Vagina (tissue), 2 donors: ENCODE data around the gene MBNL3.
A peak's percentile ranks its signal among the peaks of the same experiment; 100 is the strongest.

ENCODE experiments used
- CTCF ChIP-seq, 3 experiments: fragments of 450-650 bp in 2 of 3; fragments of 200-600 bp in 1 of 3; sonication (generic) in 1 of 3; IDR thresholded peaks; one replicate each; pipeline ENCODE4 v1.5.1; 2017 to 2019; ENCODE audit warnings: antibody characterized with exemption in 3 of 3, mild to moderate bottlenecking in 2 of 3, moderate library complexity in 2 of 3
- POLR2AphosphoS5 ChIP-seq, 2 donors: sonication (generic); formaldehyde crosslinking; IDR thresholded peaks; one replicate each; pipeline ENCODE4 v1.9.0; 2017; ENCODE audit warnings: antibody characterized with exemption in 2 of 2, mild to moderate bottlenecking in 2 of 2, low read depth in 1 of 2; ENCODE audit not compliant: insufficient read depth in 1 of 2

GRCh38 chrX:132480581-132481203, 8.1 kb downstream of the MBNL3 start:
- no peak for TF ChIP-seq CTCF (IDR thresholded peaks at IDR 0.05)
- TF ChIP-seq POLR2AphosphoS5 (IDR thresholded peaks at IDR 0.05; ENCODE audit: insufficient read depth in 1 of 2, low read depth in 1 of 2), result peak in 1 of 2 donors; percentile 6
